Fibroblast of pulmonary artery (primary cell): Measurements from ENCODE around the gene MRPL1.
"Not testable (repeated sequence)": the region's sequence is repeated elsewhere in the genome, so short reads cannot be mapped to it uniquely, and the experiment has no call there.

Source experiments
- DNase-seq: peaks from one replicate; pipeline ENCODE4 v3.0.0-alpha.2; 2010; ENCODE audit warnings: low read depth
- H3K4me3 ChIP-seq: replicated peaks from 2 replicates; pipeline ENCODE4 v1.5.1; 2011; ENCODE audit warnings: low read depth, mild to moderate bottlenecking, control low read depth, low read length, moderate library complexity
- TF ChIP-seq, protein P1 (sequence below): IDR thresholded peaks from 2 replicates; pipeline ENCODE4 v1.5.1; 2011; ENCODE audit warnings: mild to moderate bottlenecking, control low read depth, low read length, inconsistent platforms; ENCODE audit errors: missing control alignments

Gene MRPL1

DNA sequence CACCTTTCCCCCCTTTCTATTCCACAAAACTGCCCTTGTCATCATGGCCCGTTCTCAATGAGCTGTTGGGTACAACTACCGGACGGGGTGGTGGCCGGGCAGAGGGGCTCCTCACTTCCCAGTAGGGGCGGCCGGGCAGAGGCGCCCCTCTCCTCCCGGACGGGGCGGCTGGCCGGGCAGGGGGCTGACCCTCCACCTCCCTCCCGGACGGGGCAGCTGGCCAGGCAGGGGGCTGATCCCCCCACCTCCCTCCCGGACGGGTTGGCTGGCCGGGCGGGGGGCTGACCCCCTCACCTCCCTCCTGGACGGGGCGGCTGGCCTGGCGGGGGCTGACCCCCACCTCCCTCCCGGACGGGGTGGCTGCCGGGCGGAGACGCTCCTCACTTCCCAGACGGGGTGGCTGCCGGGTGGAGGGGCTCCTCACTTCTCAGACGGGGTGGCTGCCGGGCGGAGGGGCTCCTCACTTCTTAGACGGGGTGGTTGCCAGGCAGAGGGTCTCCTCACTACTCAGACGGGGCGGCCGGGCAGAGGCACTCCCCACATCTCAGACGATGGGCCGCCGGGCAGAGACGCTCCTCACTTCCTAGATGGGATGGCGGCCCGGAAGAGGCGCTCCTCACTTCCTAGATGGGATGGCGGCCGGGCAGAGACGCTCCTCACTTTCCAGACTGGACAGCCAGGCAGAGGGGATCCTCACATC, 121.1 kb downstream of the MRPL1 start:
- DNase-seq, H3K4me3 ChIP-seq: not testable (repeated sequence)

DNA sequence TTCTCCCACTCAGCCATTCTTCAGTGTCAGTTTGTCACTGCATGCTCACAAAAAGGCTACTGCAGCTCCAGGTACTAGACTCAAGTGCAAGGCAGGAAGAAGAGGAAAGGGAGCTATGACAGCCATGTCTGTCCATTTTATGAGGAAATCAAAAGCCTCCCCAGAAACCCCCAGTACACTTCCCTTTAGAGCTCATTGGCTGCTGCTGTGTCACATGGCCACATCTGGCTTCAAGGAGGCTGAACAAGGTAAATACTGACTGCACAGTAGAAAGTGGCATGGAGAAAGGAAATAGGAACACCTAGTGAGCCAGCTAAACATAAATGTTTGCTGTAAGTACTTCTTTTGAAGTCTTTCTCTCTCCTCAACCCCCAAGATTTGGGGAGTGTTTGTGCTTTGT, 127.3 kb downstream of the MRPL1 start:
- no peak overlapping the region for H3K4me3 ChIP-seq
- no peak for DNase-seq
- TF ChIP-seq, protein P1, sequence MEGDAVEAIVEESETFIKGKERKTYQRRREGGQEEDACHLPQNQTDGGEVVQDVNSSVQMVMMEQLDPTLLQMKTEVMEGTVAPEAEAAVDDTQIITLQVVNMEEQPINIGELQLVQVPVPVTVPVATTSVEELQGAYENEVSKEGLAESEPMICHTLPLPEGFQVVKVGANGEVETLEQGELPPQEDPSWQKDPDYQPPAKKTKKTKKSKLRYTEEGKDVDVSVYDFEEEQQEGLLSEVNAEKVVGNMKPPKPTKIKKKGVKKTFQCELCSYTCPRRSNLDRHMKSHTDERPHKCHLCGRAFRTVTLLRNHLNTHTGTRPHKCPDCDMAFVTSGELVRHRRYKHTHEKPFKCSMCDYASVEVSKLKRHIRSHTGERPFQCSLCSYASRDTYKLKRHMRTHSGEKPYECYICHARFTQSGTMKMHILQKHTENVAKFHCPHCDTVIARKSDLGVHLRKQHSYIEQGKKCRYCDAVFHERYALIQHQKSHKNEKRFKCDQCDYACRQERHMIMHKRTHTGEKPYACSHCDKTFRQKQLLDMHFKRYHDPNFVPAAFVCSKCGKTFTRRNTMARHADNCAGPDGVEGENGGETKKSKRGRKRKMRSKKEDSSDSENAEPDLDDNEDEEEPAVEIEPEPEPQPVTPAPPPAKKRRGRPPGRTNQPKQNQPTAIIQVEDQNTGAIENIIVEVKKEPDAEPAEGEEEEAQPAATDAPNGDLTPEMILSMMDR = no peak

DNA sequence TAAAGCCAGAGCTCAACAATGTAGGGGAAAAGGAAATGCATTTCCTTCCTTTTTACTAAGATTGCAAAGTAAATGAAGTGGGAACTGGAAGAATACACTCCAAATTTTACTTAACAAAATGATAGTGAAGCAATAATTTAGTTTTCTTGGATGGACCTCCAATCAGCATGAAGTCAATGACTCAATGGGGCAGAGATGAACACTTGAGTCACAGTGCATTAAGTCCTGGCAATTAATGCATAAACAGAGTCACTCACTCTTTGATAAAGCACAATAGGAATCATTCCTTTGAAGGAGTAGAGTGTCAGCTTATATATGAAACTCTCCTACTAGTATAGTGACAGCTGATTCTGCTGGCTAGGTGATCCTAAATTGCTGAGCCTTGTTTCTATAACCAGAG, 127.8 kb downstream of the MRPL1 start:
- TF ChIP-seq, protein P1 = no peak
- no peak for DNase-seq
- no peak overlapping the region for H3K4me3 ChIP-seq

DNA sequence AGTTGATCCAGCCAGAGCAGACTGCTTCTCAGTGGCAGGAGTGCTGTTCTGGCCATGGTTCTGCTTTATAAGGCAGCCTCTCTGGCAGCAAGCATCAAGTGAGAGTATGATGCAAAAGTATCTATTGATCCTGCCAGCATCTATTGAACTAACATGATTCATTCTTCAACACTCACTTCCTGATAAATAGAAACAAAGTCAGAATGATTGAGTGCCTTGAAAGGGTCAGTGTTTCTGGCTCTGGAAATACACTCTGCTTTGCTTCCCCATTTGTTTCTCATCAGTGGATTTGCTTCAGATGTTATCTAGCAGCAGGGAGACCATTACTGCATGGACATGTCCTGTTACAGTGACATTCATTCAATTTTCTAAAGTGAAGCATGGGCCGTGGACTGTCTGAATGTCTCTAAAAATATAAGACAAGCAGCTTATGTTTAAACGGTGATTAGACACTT, 128.3 kb downstream of the MRPL1 start:
- no peak for DNase-seq

DNA sequence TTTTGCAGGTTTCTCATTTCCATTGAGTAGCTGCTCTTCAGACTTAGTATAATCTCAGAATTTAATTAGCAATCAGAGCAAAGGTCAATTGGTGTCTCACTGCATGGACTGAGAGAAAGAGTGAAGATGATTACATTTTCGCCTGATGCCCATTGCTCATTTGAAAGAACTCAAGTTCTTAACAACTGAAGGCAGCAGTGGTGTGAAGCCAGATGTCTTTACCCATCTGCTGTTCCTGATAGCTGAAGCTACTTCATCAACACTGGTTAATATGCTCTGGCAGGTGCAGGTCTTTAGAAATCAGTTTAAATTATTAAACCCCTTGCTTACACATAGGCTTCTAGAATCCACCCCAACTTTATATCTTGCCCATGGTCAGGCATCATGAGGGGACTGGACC, 130.0 kb downstream of the MRPL1 start:
- TF ChIP-seq, protein P1 = no peak
- no peak overlapping the region for H3K4me3 ChIP-seq
- no peak for DNase-seq

More for the DNA sequence above, 128.3 kb downstream of the MRPL1 start:
- TF ChIP-seq, protein P1 = no peak
- no peak overlapping the region for H3K4me3 ChIP-seq

DNA sequence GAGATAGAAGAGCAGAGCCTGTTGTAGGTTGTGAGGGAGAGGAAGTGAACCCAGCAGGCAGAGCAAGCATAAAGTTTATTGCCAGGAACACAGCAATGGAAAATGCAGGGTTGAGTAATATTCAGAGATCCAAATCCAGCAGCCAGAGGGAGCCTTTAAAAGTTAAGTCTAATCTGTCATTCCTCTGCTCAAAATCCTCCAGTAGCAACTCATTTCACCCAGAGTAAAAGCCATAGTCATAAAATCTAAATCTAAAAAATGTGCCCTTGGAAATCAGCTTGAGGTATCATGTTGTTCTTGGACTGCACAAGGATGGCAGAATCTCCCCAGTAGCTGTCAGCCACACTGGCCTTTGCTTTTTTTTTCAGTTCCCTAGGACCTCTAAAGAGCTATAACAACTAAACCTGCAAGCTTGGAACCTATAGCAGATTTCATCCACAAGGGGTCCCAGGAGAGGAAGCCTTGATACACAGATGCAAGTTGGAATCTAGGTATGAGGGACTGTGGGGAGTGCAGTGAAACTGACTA, 131.6 kb downstream of the MRPL1 start:
- DNase-seq = peak; percentile 78
- no peak overlapping the region for H3K4me3 ChIP-seq
- TF ChIP-seq, protein P1 = peak; percentile 80

DNA sequence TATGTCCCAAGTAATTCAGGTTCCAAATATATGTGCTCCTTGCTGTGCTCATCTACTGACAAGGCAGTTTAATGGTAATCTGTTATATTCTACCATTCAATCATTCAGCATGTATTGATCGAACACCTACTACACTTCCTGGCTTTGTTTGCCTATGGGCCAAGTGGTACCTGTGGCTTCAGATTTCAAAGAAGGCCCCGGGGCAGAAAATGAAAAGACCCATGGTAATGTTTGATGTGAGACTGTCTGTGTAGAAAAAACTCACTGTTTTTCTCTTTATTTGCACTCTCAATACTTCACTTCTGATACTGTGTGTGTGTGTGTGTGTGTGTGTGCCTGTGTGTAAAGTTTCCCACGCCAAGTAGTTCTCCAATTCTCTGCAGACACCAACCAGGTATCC, 133.4 kb downstream of the MRPL1 start:
- H3K4me3 ChIP-seq = no peak overlapping the region
- TF ChIP-seq, protein P1 = no peak
- DNase-seq = no peak
